Spleen (tissue), 7 donors: ENCODE data around the gene RNASE1.

Experiments
- CTCF ChIP-seq, 11 experiments: fragments of 200-600 bp in 7 of 11; fragments of 450-650 bp in 4 of 11; sonication (generic) in 4 of 11; IDR thresholded peaks in 8 of 11; conservative IDR thresholded peaks in 3 of 11; 1 replicate in 7 of 11; 2 replicates in 4 of 11; pipeline versions ENCODE4 v1.4.0 to v1.8.0; 2016 to 2021; ENCODE audit warnings: antibody characterized with exemption in 11 of 11, inconsistent platforms in 4 of 11, mild to moderate bottlenecking in 1 of 11
- POLR2A ChIP-seq, 3 donors: fragments of 450-650 bp; IDR thresholded peaks; one replicate each; pipeline ENCODE4 v1.5.1; 2017; ENCODE audit warnings: antibody characterized with exemption in 3 of 3, mild to moderate bottlenecking in 1 of 3
- POLR2AphosphoS5 ChIP-seq, 3 donors: sonication (generic); formaldehyde crosslinking; IDR thresholded peaks; one replicate each; pipeline ENCODE4 v1.5.1; 2017; ENCODE audit warnings: antibody characterized with exemption in 3 of 3
- donor health status: DM: no; HTN: no; CAD: no; lungs with moderate emphysema.
- donor health status: DM: no; HTN: no; CAD: no.
- donor health status: DM: no; HTN: no; CAD: no.

DNA sequence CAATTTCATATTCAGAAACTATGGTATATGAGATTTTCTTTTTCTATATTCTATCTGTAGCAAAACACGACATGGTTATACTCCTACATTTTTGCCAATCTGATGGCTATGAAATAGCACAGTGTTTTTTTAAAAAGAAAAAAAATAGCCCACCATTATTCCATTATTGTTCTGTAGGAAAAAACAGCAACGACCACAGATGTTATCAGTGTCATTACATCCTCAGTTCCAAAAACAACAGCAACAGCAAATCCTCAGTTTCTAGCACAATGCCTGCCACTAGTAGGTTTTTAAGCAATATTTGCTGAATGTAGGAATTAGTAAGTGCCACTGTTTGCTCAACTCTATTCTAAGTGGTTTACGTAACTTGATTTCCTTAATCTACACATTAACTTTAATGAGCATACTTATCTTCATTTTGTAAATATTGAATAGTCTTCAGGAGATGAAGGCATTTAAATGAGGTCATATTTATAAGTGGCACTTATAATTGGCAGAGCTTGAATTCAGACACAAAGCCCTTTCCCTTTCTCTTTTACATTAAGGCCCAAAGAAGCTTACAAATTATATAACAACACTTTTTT, 13.3 kb downstream of the RNASE1 start:
- TF ChIP-seq CTCF (IDR thresholded peaks at IDR 0.05 in 8 of 11, conservative IDR thresholded peaks at IDR 0.05 in 3 of 11) = no peak
- TF ChIP-seq POLR2AphosphoS5 (IDR thresholded peaks at IDR 0.05) = no peak
- TF ChIP-seq POLR2A (IDR thresholded peaks at IDR 0.05) = no peak
